GM23248 (cell line): ENCODE data around the gene TERB2.
"Not testable (repeated sequence)": the region's sequence is repeated elsewhere in the genome, so short reads cannot be mapped to it uniquely, and the experiment has no call there.

Source experiments
- EZH2 ChIP-seq: fragments of 200-600 bp; sonication (generic); IDR thresholded peaks from 2 replicates; pipeline ENCODE4 v1.6.1; 2018; ENCODE audit warnings: antibody characterized with exemption, mild to moderate bottlenecking; ENCODE audit not compliant: insufficient read depth, poor library complexity, severe bottlenecking
- EZH2phosphoT487 ChIP-seq: fragments of 200-600 bp; sonication (generic); IDR thresholded peaks from 2 replicates; pipeline ENCODE4 v1.6.1; 2018; ENCODE audit warnings: antibody characterized with exemption, moderate library complexity, mild to moderate bottlenecking, low read depth; ENCODE audit not compliant: insufficient read depth

DNA sequence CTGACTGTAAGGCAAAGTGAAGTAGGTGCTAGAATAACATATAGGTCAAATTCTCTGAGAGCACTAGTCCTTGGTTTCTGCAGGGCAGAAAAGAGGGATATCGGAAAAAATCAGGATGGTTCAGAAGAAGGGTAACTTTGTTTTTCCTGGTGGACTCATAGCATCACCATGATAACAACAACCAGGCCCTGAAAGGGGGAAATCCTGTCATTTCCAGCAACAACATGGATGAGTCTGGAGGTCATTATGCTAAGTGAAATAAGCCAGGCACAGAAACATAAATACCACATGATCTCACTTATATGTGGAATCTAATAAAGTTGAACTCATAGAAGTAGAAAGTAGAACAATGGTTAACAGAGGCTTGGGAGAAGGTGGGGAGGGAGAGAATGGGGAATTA is 27.7 kb downstream of the TERB2 start:
- TF ChIP-seq EZH2, EZH2phosphoT487: not testable (repeated sequence)
